ENCODE data around the gene HTR4.

HTR4 gene

GRCh38 chr5:148663509-148663908 is 9.2 kb upstream of the HTR4 start:
- no peak for DNase-seq (ENCODE audit: low read depth in 2 of 2, low spot score in 1 of 2)

- no peak for DNase-seq (ENCODE audit: low read depth in 2 of 2, low spot score in 1 of 2)
Measured at GRCh38 chr5:148660346-148660660, 6.0 kb upstream of the HTR4 start.

GRCh38 chr5:148659641-148660345 is 5.5 kb upstream of the HTR4 start:
- DNase-seq (ENCODE audit: low read depth in 2 of 2, low spot score in 1 of 2) = no peak

GRCh38 chr5:148653291-148653835 is 964 bp downstream of the HTR4 start:
- no peak for DNase-seq (ENCODE audit: low read depth in 2 of 2, low spot score in 1 of 2)

GRCh38 chr5:148651528-148651927 is 2.8 kb downstream of the HTR4 start:
- no peak for DNase-seq (ENCODE audit: low read depth in 2 of 2, low spot score in 1 of 2)

- DNase-seq (ENCODE audit: low read depth in 2 of 2, low spot score in 1 of 2) = no peak
Measured at GRCh38 chr5:148645527-148645926, 8.8 kb downstream of the HTR4 start.

GRCh38 chr5:148641735-148642134 is 12.6 kb downstream of the HTR4 start:
- no peak for DNase-seq (ENCODE audit: low read depth in 2 of 2, low spot score in 1 of 2)

- no peak for DNase-seq (ENCODE audit: low read depth in 2 of 2, low spot score in 1 of 2)
Measured at GRCh38 chr5:148640471-148640870, 13.9 kb downstream of the HTR4 start.

- no peak for DNase-seq (ENCODE audit: low read depth in 2 of 2, low spot score in 1 of 2)
Measured at GRCh38 chr5:148639081-148639480, 15.2 kb downstream of the HTR4 start.

GRCh38 chr5:148636353-148636752 is 18.0 kb downstream of the HTR4 start:
- no peak for DNase-seq (ENCODE audit: low read depth in 2 of 2, low spot score in 1 of 2)

- DNase-seq (ENCODE audit: low read depth in 2 of 2, low spot score in 1 of 2) = no peak
Measured at GRCh38 chr5:148635321-148636083, 18.8 kb downstream of the HTR4 start.

GRCh38 chr5:148633067-148633377 is 21.3 kb downstream of the HTR4 start:
- DNase-seq (ENCODE audit: low read depth in 2 of 2, low spot score in 1 of 2) = no peak

- DNase-seq (ENCODE audit: low read depth in 2 of 2, low spot score in 1 of 2) = no peak
Measured at GRCh38 chr5:148632255-148633066, 21.9 kb downstream of the HTR4 start.

GRCh38 chr5:148626986-148627385 is 27.3 kb downstream of the HTR4 start:
- DNase-seq (ENCODE audit: low read depth in 2 of 2, low spot score in 1 of 2) = no peak

- DNase-seq (ENCODE audit: low read depth in 2 of 2, low spot score in 1 of 2) = no peak
Measured at GRCh38 chr5:148626081-148626613, 28.2 kb downstream of the HTR4 start.

- DNase-seq (ENCODE audit: low read depth in 2 of 2, low spot score in 1 of 2) = no peak
Measured at GRCh38 chr5:148625250-148625649, 29.1 kb downstream of the HTR4 start.

GRCh38 chr5:148623741-148624140 is 30.6 kb downstream of the HTR4 start:
- DNase-seq (ENCODE audit: low read depth in 2 of 2, low spot score in 1 of 2) = no peak

- no peak for DNase-seq (ENCODE audit: low read depth in 2 of 2, low spot score in 1 of 2)
Measured at GRCh38 chr5:148623101-148623500, 31.2 kb downstream of the HTR4 start.

- no peak for DNase-seq (ENCODE audit: low read depth in 2 of 2, low spot score in 1 of 2)
Measured at GRCh38 chr5:148620696-148621095, 33.6 kb downstream of the HTR4 start.

- DNase-seq (ENCODE audit: low read depth in 2 of 2, low spot score in 1 of 2) = no peak
Measured at GRCh38 chr5:148620091-148620490, 34.2 kb downstream of the HTR4 start.

GRCh38 chr5:148619484-148619883 is 34.8 kb downstream of the HTR4 start:
- DNase-seq (ENCODE audit: low read depth in 2 of 2, low spot score in 1 of 2) = no peak

Data from stimulated activated CD8-positive, alpha-beta memory T cell treated with anti-CD3 and anti-CD28 coated beads, Interleukin-4, amount 100 ng/mL, for 1 hour (primary cell).